K562 (cell line): ENCODE measurements around the gene FARP1. TPM values are rescaled to one million over a fixed set of nuclear protein-coding genes. Genes with fewer than 3 reads are reported as not detected.
A peak's percentile ranks its signal among the peaks of the same experiment; 100 is the strongest.

Experiments used
- ARNT ChIP-seq, 2 experiments: fragments of 450-650 bp; IDR thresholded peaks; 2 replicates each; pipeline ENCODE4 v1.6.1; 2016; ENCODE audit warnings: mild to moderate bottlenecking in 1 of 2
- E4F1 ChIP-seq: fragments of 250-450 bp; sonication (Bioruptor Pico); IDR thresholded peaks from 2 replicates; pipeline ENCODE4 v1.5.0; 2021; ENCODE audit warnings: mild to moderate bottlenecking, borderline replicate concordance
- EGR1 ChIP-seq: fragments of 450-650 bp; conservative IDR thresholded peaks from 2 replicates; pipeline ENCODE4 v1.6.1; 2017; ENCODE audit warnings: mild to moderate bottlenecking
- FOXM1 ChIP-seq, 2 experiments: fragments of 450-650 bp in 1 of 2; sonication (generic) in 1 of 2; formaldehyde crosslinking in 1 of 2; IDR thresholded peaks; 2 replicates each; pipeline versions ENCODE4 v1.6.1 to v1.9.0; 2017 to 2022; ENCODE audit warnings: low read depth in 2 of 2, mild to moderate bottlenecking in 2 of 2, missing genetic modification reagents in 1 of 2, moderate library complexity in 1 of 2
- GATA2 ChIP-seq: sonication (generic); formaldehyde crosslinking; IDR thresholded peaks from 2 replicates; pipeline ENCODE4 v1.4.0; 2020; ENCODE audit warnings: mild to moderate bottlenecking, missing genetic modification reagents
- PCBP2 ChIP-seq: fragments of 200-400 bp; formaldehyde crosslinking; IDR thresholded peaks from 2 replicates; pipeline ENCODE4 v1.6.1; 2018; ENCODE audit warnings: low read length, low read depth, mild to moderate bottlenecking, moderate library complexity; ENCODE audit not compliant: poor library complexity, severe bottlenecking
- PHB2 ChIP-seq: fragments of 450-650 bp; IDR thresholded peaks from 2 replicates; pipeline ENCODE4 v1.6.1; 2017; ENCODE audit warnings: low read depth
- SRSF1 ChIP-seq: fragments of 200-400 bp; formaldehyde crosslinking; IDR thresholded peaks from 2 replicates; pipeline ENCODE4 v1.6.1; 2017; ENCODE audit warnings: mild to moderate bottlenecking, low read depth, low read length, moderate library complexity
- XRCC5 ChIP-seq: fragments of 200-400 bp; formaldehyde crosslinking; IDR thresholded peaks from 2 replicates; pipeline ENCODE4 v1.6.1; 2017; ENCODE audit warnings: low read depth, mild to moderate bottlenecking, low read length
- ZNF316 ChIP-seq: fragments of 450-650 bp; IDR thresholded peaks from 2 replicates; pipeline ENCODE4 v1.6.1; 2016
- ZNF766 ChIP-seq: fragments of 200-800 bp; sonication (Bioruptor generic); conservative IDR thresholded peaks from 2 replicates; pipeline ENCODE4 v1.6.1; 2016; ENCODE audit warnings: missing genetic modification characterization, missing compliant biosample characterization
- polyA plus RNA-seq, 8 experiments: library from polyadenylated mRNA; depleted of rRNA in 4 of 8; stranded (reverse) in 5 of 8; unstranded in 3 of 8; fragments of >200 nt; fragmentation: Nextera tagmentation in 2 of 8; fragmentation: Illumina TruSeq in 1 of 8; extraction: Ambion mirVana in 2 of 8; extraction: Trizol in 1 of 8; gene quantifications; 2 replicates each; pipeline versions ENCODE4 v1.2.1 to v1.2.3, GENCODE V29; 2011 to 2014; ENCODE audit warnings: inconsistent platforms in 1 of 8, missing spikeins in 1 of 8
- total RNA-seq, 7 experiments: library from RNA; depleted of rRNA in 6 of 7; stranded (reverse); fragments of >200 nt in 6 of 7; fragmentation: Illumina TruSeq in 2 of 7; extraction: Trizol in 2 of 7; gene quantifications; 2 replicates each; pipeline versions ENCODE4 v1.2.1 to v1.2.3, GENCODE V29; 2011 to 2021; ENCODE audit warnings: low replicate concordance in 1 of 7
- TF ChIP-seq, protein P1 (sequence below), 3 experiments: IDR thresholded peaks in 2 of 3; conservative IDR thresholded peaks in 1 of 3; 2 replicates each; pipeline ENCODE4 v1.5.1; 2011 to 2012; ENCODE audit warnings: low read length in 3 of 3, mild to moderate bottlenecking in 3 of 3, control low read depth in 2 of 3, improper control_type of control experiment in 1 of 3, inconsistent platforms in 1 of 3, low read depth in 1 of 3, mixed read lengths in 1 of 3, moderate library complexity in 1 of 3; ENCODE audit not compliant: insufficient read depth in 2 of 3
- TF ChIP-seq, protein P2 (sequence below): sonication (generic); formaldehyde crosslinking; IDR thresholded peaks from 2 replicates; pipeline ENCODE4 v1.8.1; 2023; ENCODE audit warnings: mild to moderate bottlenecking, missing genetic modification reagents, moderate library complexity
- TF ChIP-seq, protein P3 (sequence below): sonication (generic); formaldehyde crosslinking; IDR thresholded peaks from 2 replicates; pipeline ENCODE4 v1.8.1; 2023; ENCODE audit warnings: missing genetic modification reagents, mild to moderate bottlenecking, borderline replicate concordance

The FARP1 gene
- total and polyA plus RNA-seq, 9 of the 15 experiments (the other 6 are each of a cell fraction or from before 2014, with no cell fraction given): 0.03 to 0.29 (median 0.05) TPM; not detected in 3

GRCh38 chr13:98445340-98446233 is 302.7 kb downstream of the FARP1 start (continued):
- TF ChIP-seq, protein P1, sequence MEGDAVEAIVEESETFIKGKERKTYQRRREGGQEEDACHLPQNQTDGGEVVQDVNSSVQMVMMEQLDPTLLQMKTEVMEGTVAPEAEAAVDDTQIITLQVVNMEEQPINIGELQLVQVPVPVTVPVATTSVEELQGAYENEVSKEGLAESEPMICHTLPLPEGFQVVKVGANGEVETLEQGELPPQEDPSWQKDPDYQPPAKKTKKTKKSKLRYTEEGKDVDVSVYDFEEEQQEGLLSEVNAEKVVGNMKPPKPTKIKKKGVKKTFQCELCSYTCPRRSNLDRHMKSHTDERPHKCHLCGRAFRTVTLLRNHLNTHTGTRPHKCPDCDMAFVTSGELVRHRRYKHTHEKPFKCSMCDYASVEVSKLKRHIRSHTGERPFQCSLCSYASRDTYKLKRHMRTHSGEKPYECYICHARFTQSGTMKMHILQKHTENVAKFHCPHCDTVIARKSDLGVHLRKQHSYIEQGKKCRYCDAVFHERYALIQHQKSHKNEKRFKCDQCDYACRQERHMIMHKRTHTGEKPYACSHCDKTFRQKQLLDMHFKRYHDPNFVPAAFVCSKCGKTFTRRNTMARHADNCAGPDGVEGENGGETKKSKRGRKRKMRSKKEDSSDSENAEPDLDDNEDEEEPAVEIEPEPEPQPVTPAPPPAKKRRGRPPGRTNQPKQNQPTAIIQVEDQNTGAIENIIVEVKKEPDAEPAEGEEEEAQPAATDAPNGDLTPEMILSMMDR (IDR thresholded peaks at IDR 0.05 in 2 of 3, conservative IDR thresholded peaks at IDR 0.05 in 1 of 3; ENCODE audit: insufficient read depth in 2 of 3, low read depth in 1 of 3, low read length in 3 of 3): peak; percentile 83 to 84 (median 84)
- TF ChIP-seq FOXM1 (IDR thresholded peaks at IDR 0.05; ENCODE audit: low read depth): no peak
- TF ChIP-seq FOXM1 (CRISPR knock-in tag; IDR thresholded peaks at IDR 0.05; ENCODE audit: low read depth): no peak
- no peak for TF ChIP-seq ZNF766 (CRISPR knock-in tag)
- no peak for TF ChIP-seq SRSF1
- TF ChIP-seq ARNT (IDR thresholded peaks at IDR 0.05): no peak
- no peak for TF ChIP-seq E4F1
- TF ChIP-seq EGR1: no peak
- TF ChIP-seq XRCC5: no peak
- no peak for TF ChIP-seq PCBP2
- TF ChIP-seq PHB2: no peak
- TF ChIP-seq, protein P2, sequence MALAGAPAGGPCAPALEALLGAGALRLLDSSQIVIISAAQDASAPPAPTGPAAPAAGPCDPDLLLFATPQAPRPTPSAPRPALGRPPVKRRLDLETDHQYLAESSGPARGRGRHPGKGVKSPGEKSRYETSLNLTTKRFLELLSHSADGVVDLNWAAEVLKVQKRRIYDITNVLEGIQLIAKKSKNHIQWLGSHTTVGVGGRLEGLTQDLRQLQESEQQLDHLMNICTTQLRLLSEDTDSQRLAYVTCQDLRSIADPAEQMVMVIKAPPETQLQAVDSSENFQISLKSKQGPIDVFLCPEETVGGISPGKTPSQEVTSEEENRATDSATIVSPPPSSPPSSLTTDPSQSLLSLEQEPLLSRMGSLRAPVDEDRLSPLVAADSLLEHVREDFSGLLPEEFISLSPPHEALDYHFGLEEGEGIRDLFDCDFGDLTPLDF (CRISPR knock-in tag): no peak
- TF ChIP-seq, protein P3, sequence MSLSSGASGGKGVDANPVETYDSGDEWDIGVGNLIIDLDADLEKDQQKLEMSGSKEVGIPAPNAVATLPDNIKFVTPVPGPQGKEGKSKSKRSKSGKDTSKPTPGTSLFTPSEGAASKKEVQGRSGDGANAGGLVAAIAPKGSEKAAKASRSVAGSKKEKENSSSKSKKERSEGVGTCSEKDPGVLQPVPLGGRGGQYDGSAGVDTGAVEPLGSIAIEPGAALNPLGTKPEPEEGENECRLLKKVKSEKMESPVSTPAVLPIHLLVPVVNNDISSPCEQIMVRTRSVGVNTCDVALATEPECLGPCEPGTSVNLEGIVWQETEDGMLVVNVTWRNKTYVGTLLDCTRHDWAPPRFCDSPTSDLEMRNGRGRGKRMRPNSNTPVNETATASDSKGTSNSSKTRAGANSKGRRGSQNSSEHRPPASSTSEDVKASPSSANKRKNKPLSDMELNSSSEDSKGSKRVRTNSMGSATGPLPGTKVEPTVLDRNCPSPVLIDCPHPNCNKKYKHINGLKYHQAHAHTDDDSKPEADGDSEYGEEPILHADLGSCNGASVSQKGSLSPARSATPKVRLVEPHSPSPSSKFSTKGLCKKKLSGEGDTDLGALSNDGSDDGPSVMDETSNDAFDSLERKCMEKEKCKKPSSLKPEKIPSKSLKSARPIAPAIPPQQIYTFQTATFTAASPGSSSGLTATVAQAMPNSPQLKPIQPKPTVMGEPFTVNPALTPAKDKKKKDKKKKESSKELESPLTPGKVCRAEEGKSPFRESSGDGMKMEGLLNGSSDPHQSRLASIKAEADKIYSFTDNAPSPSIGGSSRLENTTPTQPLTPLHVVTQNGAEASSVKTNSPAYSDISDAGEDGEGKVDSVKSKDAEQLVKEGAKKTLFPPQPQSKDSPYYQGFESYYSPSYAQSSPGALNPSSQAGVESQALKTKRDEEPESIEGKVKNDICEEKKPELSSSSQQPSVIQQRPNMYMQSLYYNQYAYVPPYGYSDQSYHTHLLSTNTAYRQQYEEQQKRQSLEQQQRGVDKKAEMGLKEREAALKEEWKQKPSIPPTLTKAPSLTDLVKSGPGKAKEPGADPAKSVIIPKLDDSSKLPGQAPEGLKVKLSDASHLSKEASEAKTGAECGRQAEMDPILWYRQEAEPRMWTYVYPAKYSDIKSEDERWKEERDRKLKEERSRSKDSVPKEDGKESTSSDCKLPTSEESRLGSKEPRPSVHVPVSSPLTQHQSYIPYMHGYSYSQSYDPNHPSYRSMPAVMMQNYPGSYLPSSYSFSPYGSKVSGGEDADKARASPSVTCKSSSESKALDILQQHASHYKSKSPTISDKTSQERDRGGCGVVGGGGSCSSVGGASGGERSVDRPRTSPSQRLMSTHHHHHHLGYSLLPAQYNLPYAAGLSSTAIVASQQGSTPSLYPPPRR (CRISPR knock-in tag): no peak
- TF ChIP-seq ZNF316: no peak
- TF ChIP-seq GATA2: no peak
